Smooth muscle cell (in vitro differentiated cells): ENCODE data around the gene EFNA5. TPM values are rescaled to one million over a fixed set of nuclear protein-coding genes. Genes with fewer than 3 reads are reported as not detected.
A peak's percentile ranks its signal among the peaks of the same experiment; 100 is the strongest.

Experiments
- DNase-seq: peaks from one replicate; lab custom pipeline; 2025; ENCODE audit not compliant: unreplicated experiment; lab: John Stamatoyannopoulos, UW
- H2AFZ ChIP-seq: fragments of 200-600 bp; sonication (generic); 2 replicates; pipeline ENCODE4 v1.6.0; 2016; ENCODE audit warnings: antibody characterized with exemption, low read depth, mild to moderate bottlenecking
- H3F3A ChIP-seq: fragments of 200-600 bp; sonication (generic); 2 replicates; pipeline ENCODE4 v1.6.0; 2017; ENCODE audit warnings: antibody characterized with exemption, low read depth
- H3K27ac ChIP-seq: fragments of 200-600 bp; sonication (generic); 2 replicates; pipeline ENCODE4 v1.5.1; 2016; ENCODE audit warnings: low read depth, mild to moderate bottlenecking
- H3K27me3 ChIP-seq: fragments of 200-600 bp; sonication (generic); 2 replicates; pipeline ENCODE4 v1.6.1; 2016; ENCODE audit warnings: low read depth, mild to moderate bottlenecking
- H3K36me3 ChIP-seq: fragments of 200-600 bp; sonication (generic); 2 replicates; pipeline ENCODE4 v1.5.1; 2016; ENCODE audit warnings: low read depth
- H3K4me1 ChIP-seq: fragments of 200-600 bp; sonication (generic); 2 replicates; pipeline ENCODE4 v1.5.1; 2016; ENCODE audit warnings: low read depth
- H3K4me2 ChIP-seq: fragments of 200-600 bp; sonication (generic); 2 replicates; pipeline ENCODE4 v1.6.0; 2016; ENCODE audit warnings: mild to moderate bottlenecking
- H3K4me3 ChIP-seq: fragments of 200-600 bp; sonication (generic); 2 replicates; pipeline ENCODE4 v1.5.1; 2016; ENCODE audit warnings: mild to moderate bottlenecking
- H3K79me2 ChIP-seq: fragments of 200-600 bp; sonication (generic); 2 replicates; pipeline ENCODE4 v1.6.0; 2016; ENCODE audit warnings: low read depth, mild to moderate bottlenecking
- H3K9ac ChIP-seq: fragments of 200-600 bp; sonication (generic); 2 replicates; pipeline ENCODE4 v1.6.0; 2016; ENCODE audit warnings: low read depth
- H3K9me3 ChIP-seq: fragments of 200-600 bp; sonication (generic); replicated peaks from 2 replicates; pipeline ENCODE4 v1.5.1; 2016; ENCODE audit warnings: low read depth
- H4K20me1 ChIP-seq: fragments of 200-600 bp; sonication (generic); 2 replicates; pipeline ENCODE4 v1.6.0; 2016; ENCODE audit warnings: low read depth
- CTCF ChIP-seq: fragments of 200-600 bp; sonication (generic); IDR thresholded peaks from 2 replicates; pipeline ENCODE4 v1.5.1; 2017; ENCODE audit warnings: borderline replicate concordance, mild to moderate bottlenecking, antibody characterized with exemption; ENCODE audit not compliant: insufficient read depth, poor library complexity, severe bottlenecking
- WGBS: methylation state at CpG from one replicate; pipeline ENCODE4 v1.1.7; 2016; ENCODE audit warnings: low lambda C conversion rate; 5-methylcytosine and 5-hydroxymethylcytosine counted together
- polyA plus RNA-seq: library from polyadenylated mRNA; unstranded; fragments of >200 nt; fragmentation: Nextera tagmentation; extraction: Ambion mirVana; gene quantifications from 2 replicates; pipeline ENCODE4 v1.2.1, GENCODE V29; 2016
- total RNA-seq: library from RNA; depleted of rRNA; stranded (reverse); fragments of >200 nt; gene quantifications from 2 replicates; pipeline ENCODE4 v1.2.3, GENCODE V29; 2014

The EFNA5 gene
- total and polyA plus RNA-seq, 2 experiments from 2014 or later: 0.32 to 8.8 TPM

DNA sequence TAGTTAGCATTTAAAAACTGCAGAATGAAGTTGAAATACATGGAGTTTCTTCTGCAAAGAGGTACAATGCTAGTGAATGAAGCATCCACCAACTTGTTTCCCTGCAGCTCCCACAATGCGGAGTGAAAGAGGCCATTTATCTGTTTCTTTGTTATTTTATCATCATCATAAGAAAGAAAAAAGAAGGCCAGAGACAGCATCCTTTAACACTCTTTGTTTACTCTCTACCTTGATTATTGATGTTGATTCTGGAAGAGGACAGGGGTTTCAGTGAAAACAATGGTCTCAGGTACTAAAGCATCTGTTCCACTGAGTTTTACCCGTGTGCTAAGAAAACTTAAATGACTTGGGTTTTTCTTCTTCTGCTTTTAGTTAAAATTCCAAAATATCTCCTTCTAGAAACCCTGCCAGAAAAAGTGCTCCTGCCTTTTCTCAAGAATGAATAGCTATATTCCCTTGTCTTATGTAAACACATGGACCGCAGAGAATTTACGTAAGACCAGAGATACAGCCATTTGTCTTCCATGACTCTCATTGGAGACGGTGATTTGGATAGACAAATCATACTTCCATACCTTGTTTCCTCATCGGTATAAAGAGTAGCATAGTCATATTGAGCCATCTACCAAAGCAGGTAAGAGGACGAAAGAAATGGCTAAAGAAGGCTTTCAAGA, 81.1 kb downstream of the EFNA5 start:
- H3K79me2 ChIP-seq: no peaks in the 10 kb centered on the region
- WGBS: 77% methylated on average over 7 of the region's 7 CpGs

DNA sequence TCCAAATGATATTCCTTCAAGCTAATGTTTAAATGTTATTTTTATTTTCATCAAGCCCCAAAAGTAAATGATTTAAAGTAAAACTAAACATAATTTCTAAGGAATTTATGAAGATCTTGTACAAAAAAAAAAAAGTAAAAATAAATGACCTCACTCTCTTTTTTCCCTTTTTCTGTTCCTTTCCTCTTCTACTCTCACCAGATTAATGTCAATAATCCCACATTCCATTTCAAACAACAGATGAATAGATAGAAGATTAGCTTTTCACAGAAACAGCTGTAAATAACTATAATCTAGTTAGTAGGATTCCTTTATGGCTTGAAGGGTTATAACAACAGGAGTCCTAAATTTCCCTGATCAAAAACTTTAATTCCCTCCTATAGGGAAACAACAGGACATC, 88.1 kb downstream of the EFNA5 start:
- no peaks in the 10 kb centered on the region for H3K27me3 ChIP-seq
- DNase-seq: no peak
- no peaks in the 10 kb centered on the region for H3K79me2 ChIP-seq
- H2AFZ ChIP-seq: no peak overlapping the region
- H3K36me3 ChIP-seq: no peaks in the 10 kb centered on the region
- no peak overlapping the region for H3K4me3 ChIP-seq
- H3K9ac ChIP-seq: no peak overlapping the region
- no peaks in the 10 kb centered on the region for H3F3A ChIP-seq
- peaks cover 20% of the 10 kb centered on the region for H3K4me1 ChIP-seq
- H3K9me3 ChIP-seq: no peaks in the 10 kb centered on the region
- H3K27ac ChIP-seq: no peak overlapping the region
- H4K20me1 ChIP-seq: no peaks in the 10 kb centered on the region
- TF ChIP-seq CTCF: no peak
- no peak overlapping the region for H3K4me2 ChIP-seq

More for the DNA sequence above, 81.1 kb downstream of the EFNA5 start:
- no peak overlapping the region for H3K4me3 ChIP-seq
- no peaks in the 10 kb centered on the region for H3K36me3 ChIP-seq
- no peaks in the 10 kb centered on the region for H4K20me1 ChIP-seq
- no peak for TF ChIP-seq CTCF
- H3K9me3 ChIP-seq: no peaks in the 10 kb centered on the region
- no peak overlapping the region for H3K27ac ChIP-seq
- H3F3A ChIP-seq: no peaks in the 10 kb centered on the region
- peaks cover 11% of the 10 kb centered on the region for H3K4me1 ChIP-seq
- H3K9ac ChIP-seq: no peak overlapping the region
- H2AFZ ChIP-seq: no peak overlapping the region
- no peak overlapping the region for H3K4me2 ChIP-seq
- no peak for DNase-seq
- no peaks in the 10 kb centered on the region for H3K27me3 ChIP-seq

GRCh38 chr5:107580889-107581820, 89.6 kb downstream of the EFNA5 start:
- no peaks in the 10 kb centered on the region for H3K79me2 ChIP-seq
- 74% methylated on average over 8 of the region's 8 CpGs for WGBS
- no peak overlapping the region for H3K4me2 ChIP-seq

More at GRCh38 chr5:107580889-107581820, 89.6 kb downstream of the EFNA5 start:
- Histone ChIP-seq H3K27me3 (no peaks in the 10 kb centered on the region), H4K20me1 (no peaks in the 10 kb centered on the region), H3K9me3 (no peaks in the 10 kb centered on the region), H3K4me1 (peaks cover 34% of the 10 kb centered on the region), H3K9ac (no peak overlapping the region), H3F3A (no peaks in the 10 kb centered on the region), H2AFZ (peak overlapping the region; percentile 15), H3K27ac (no peak overlapping the region), H3K36me3 (no peaks in the 10 kb centered on the region), H3K4me3 (no peak overlapping the region)
- DNase-seq: no peak
- TF ChIP-seq CTCF: no peak
